ENCODE measurements around the gene XPOT.

DNA sequence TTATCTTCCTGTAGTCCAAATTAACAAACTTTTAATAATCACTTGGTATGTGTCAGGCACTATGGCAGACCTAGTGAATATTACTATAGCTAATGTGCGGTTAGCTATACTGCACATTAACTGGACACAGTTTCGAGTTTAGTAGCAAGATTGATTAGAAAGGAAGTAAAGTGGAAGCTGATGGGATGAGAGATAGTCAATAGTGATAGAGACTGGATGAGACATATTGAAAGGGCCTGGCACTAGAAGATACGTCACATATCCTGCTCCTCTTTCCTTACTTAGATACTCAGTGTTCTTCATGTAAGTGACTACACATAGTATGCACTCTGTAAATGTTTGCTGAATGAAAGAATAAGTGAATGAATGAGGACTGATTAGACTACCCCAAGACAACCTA lies 53.3 kb downstream of the XPOT start:
- no peak for TF ChIP-seq CTCF (IDR thresholded peaks at IDR 0.05)
- TF ChIP-seq POLR2A (IDR thresholded peaks at IDR 0.05) = no peak

Measured in thyroid gland (tissue), 4 donors.